HepG2 (cell line): ENCODE measurements around the gene BBOX1. TPM values are rescaled to one million over a fixed set of nuclear protein-coding genes. Genes with fewer than 3 reads are reported as not detected.

Experiments used
- ATAC-seq: fragments of 200-7000 bp; cut with Tn5 transposase; 3 replicates; pipeline ENCODE4 v1.9.1; 2020; ENCODE audit warnings: mild to moderate bottlenecking, moderate library complexity
- BruUV-seq: library from RNA; stranded (reverse); fragments of 400-500 nt; replicated peaks from 2 replicates; lab custom pipeline; 2021; lab: Mats Ljungman, UMichigan
- CTCF ChIA-PET: fragments of 300-600 bp; formaldehyde crosslinking; extraction: SDS; loops from one replicate; lab custom pipeline; 2021; ENCODE audit warnings: low total read pairs, inconsistent platforms, low intra/inter-chr PET ratio; lab: Yijun Ruan, JAX
- POLR2A ChIA-PET: fragments of 350-600 bp; sonication (Branson Sonifier 250); formaldehyde crosslinking; loops from one replicate; lab custom pipeline; 2020; ENCODE audit warnings: antibody characterized with exemption, inconsistent platforms; lab: Yijun Ruan, JAX
- DNase-seq: peaks from one replicate; pipeline ENCODE4 v3.0.0-alpha.2; 2015; ENCODE audit warnings: low spot score
- FAIRE-seq: peaks from 3 replicates; lab custom pipeline; 2011; peaks lifted over from hg19 to GRCh38; lab: Jason Lieb, UNC
- H2AFZ ChIP-seq: one replicate; pipeline ENCODE4 v1.6.1; 2011; ENCODE audit warnings: low read length, inconsistent platforms
- H3K27ac ChIP-seq: fragments of 300-600 bp; 3 replicates; pipeline ENCODE4 v1.8.0; 2011; ENCODE audit warnings: mixed run types, mild to moderate bottlenecking, mixed read lengths, low read length, inconsistent platforms; ENCODE audit not compliant: insufficient read depth; ENCODE audit errors: extremely low read length
- H3K27me3 ChIP-seq, 2 experiments: fragments of 200-600 bp in 1 of 2; 2 replicates in 1 of 2; 3 replicates in 1 of 2; pipeline versions ENCODE4 v1.6.0 to v1.8.0; 2011; ENCODE audit warnings: low read length in 2 of 2, mild to moderate bottlenecking in 2 of 2, moderate library complexity in 2 of 2, inconsistent platforms in 1 of 2; ENCODE audit not compliant: insufficient read depth in 2 of 2, control insufficient read depth in 1 of 2
- H3K36me3 ChIP-seq, 2 experiments: fragments of 200-600 bp in 1 of 2; replicated peaks in 1 of 2; 2 replicates in 1 of 2; 3 replicates in 1 of 2; pipeline versions ENCODE4 v1.5.1 to v1.8.0; 2011; ENCODE audit warnings: low read length in 2 of 2, inconsistent platforms in 1 of 2; ENCODE audit not compliant: insufficient read depth in 2 of 2, control insufficient read depth in 1 of 2
- H3K4me1 ChIP-seq: 2 replicates; pipeline ENCODE4 v1.5.1; 2012; ENCODE audit warnings: low read length, inconsistent platforms; ENCODE audit not compliant: insufficient read depth
- H3K4me2 ChIP-seq: 2 replicates; pipeline ENCODE4 v1.6.0; 2011; ENCODE audit warnings: low read depth, low read length, inconsistent platforms
- H3K4me3 ChIP-seq, 3 experiments: fragments of 200-600 bp in 1 of 3; sonication (generic), shearing (Covaris generic) in 1 of 3; replicated peaks in 1 of 3; 2 replicates each; pipeline ENCODE4 v1.5.1; 2011 to 2016; ENCODE audit warnings: low read length in 3 of 3, inconsistent platforms in 2 of 3, low read depth in 2 of 3, mild to moderate bottlenecking in 2 of 3, control low read depth in 1 of 3, mixed read lengths in 1 of 3; ENCODE audit not compliant: insufficient read depth in 1 of 3
- H3K79me2 ChIP-seq: one replicate; pipeline ENCODE4 v1.6.1; 2011; ENCODE audit warnings: low read length, inconsistent platforms; ENCODE audit not compliant: insufficient read depth
- H3K9ac ChIP-seq: 2 replicates; pipeline ENCODE4 v1.6.0; 2011; ENCODE audit warnings: mild to moderate bottlenecking, low read depth, low read length, inconsistent platforms; ENCODE audit not compliant: insufficient read depth
- H3K9me3 ChIP-seq: 2 replicates; pipeline ENCODE4 v1.5.1; 2012; ENCODE audit warnings: mild to moderate bottlenecking, low read length
- H4K20me1 ChIP-seq: 2 replicates; pipeline ENCODE4 v1.6.0; 2011; ENCODE audit warnings: inconsistent platforms, mild to moderate bottlenecking, low read length, moderate library complexity; ENCODE audit not compliant: insufficient read depth
- FOSL2 ChIP-seq: sonication (generic); formaldehyde crosslinking; IDR thresholded peaks from 2 replicates; pipeline ENCODE4 v1.4.0; 2020; ENCODE audit warnings: missing genetic modification reagents
- GFI1 ChIP-seq: sonication (generic); formaldehyde crosslinking; IDR thresholded peaks from 2 replicates; pipeline ENCODE4 v1.5.0; 2020; ENCODE audit warnings: missing genetic modification reagents, mild to moderate bottlenecking, borderline replicate concordance
- HMG20B ChIP-seq: conservative IDR thresholded peaks from 2 replicates; pipeline ENCODE4 v1.6.1; 2016; ENCODE audit warnings: missing genetic modification reagents, missing compliant biosample characterization
- IKZF1 ChIP-seq: fragments of 450-650 bp; IDR thresholded peaks from 2 replicates; pipeline ENCODE4 v1.7.1; 2016
- KDM5A ChIP-seq: fragments of 200-600 bp; sonication (generic); IDR thresholded peaks from 2 replicates; pipeline ENCODE4 v1.7.0; 2018; ENCODE audit warnings: antibody characterized with exemption, mild to moderate bottlenecking, low read length, borderline replicate concordance
- PATZ1 ChIP-seq: sonication (generic); formaldehyde crosslinking; IDR thresholded peaks from 2 replicates; pipeline ENCODE4 v1.4.0; 2020; ENCODE audit warnings: missing genetic modification reagents
- RFXAP ChIP-seq: sonication (generic); formaldehyde crosslinking; IDR thresholded peaks from 2 replicates; pipeline ENCODE4 v1.4.0; 2020; ENCODE audit warnings: missing genetic modification reagents, borderline replicate concordance
- TGIF2 ChIP-seq: IDR thresholded peaks from 2 replicates; pipeline ENCODE4 v1.6.1; 2016; ENCODE audit warnings: control low read depth, missing compliant biosample characterization
- UBTF ChIP-seq: sonication (generic); formaldehyde crosslinking; IDR thresholded peaks from 2 replicates; pipeline ENCODE4 v1.4.0; 2020; ENCODE audit warnings: mild to moderate bottlenecking, missing genetic modification reagents
- YEATS2 ChIP-seq: sonication (generic); formaldehyde crosslinking; IDR thresholded peaks from 2 replicates; pipeline ENCODE4 v1.4.0; 2020; ENCODE audit warnings: missing genetic modification reagents, borderline replicate concordance
- ZNF672 ChIP-seq: sonication (generic); formaldehyde crosslinking; IDR thresholded peaks from 2 replicates; pipeline ENCODE4 v1.8.1; 2022; ENCODE audit warnings: missing genetic modification reagents
- ZNF720 ChIP-seq: sonication (generic); formaldehyde crosslinking; IDR thresholded peaks from 2 replicates; pipeline ENCODE4 v1.4.0; 2020; ENCODE audit warnings: missing genetic modification reagents
- ZNF777 ChIP-seq: sonication (generic); formaldehyde crosslinking; IDR thresholded peaks from 2 replicates; pipeline ENCODE4 v1.4.0; 2020; ENCODE audit warnings: missing genetic modification reagents
- in situ Hi-C: cut with HindIII; loops from 2 replicates; pipeline ENCODE4 v1.10.0; 2017; ENCODE audit warnings: low pct_unique_long_range_greater_than_20kb; ENCODE audit not compliant: extremely low pct_ligation_motif_present
- intact Hi-C: fragments of 100-400 bp; cut with micrococcal nuclease; formaldehyde crosslinking; loops from one replicate; pipeline ENCODE4 v1.10.0; 2022; ENCODE audit not compliant: unreplicated experiment
- polyA plus RNA-seq, 8 experiments: library from polyadenylated mRNA; depleted of rRNA in 3 of 8; stranded (reverse) in 7 of 8; unstranded in 1 of 8; fragments of >200 nt; fragmentation: Illumina TruSeq in 4 of 8; extraction: Trizol in 4 of 8; gene quantifications; 2 replicates each; pipeline versions ENCODE4 v1.2.1 to v1.2.3, GENCODE V29; 2011 to 2016; ENCODE audit warnings: low read depth in 4 of 8, missing spikeins in 1 of 8, mixed read lengths in 1 of 8; ENCODE audit not compliant: insufficient read depth in 1 of 8
- total RNA-seq, 5 experiments: library from RNA; depleted of rRNA; stranded (reverse); fragments of >200 nt; fragmentation: Illumina TruSeq; extraction: Trizol; gene quantifications; 2 replicates each; pipeline ENCODE4 v1.2.3, GENCODE V29; 2016; ENCODE audit warnings: low read depth in 1 of 5

Gene BBOX1
- total and polyA plus RNA-seq, 2 of the 13 experiments (the other 11 are each of a cell fraction or from before 2014, with no cell fraction given), result not detected

- TF ChIP-seq UBTF, result no peak
- no peak for TF ChIP-seq ZNF672
- TF ChIP-seq TGIF2, result no peak
- no peak for TF ChIP-seq ZNF777 (CRISPR knock-in tag)
- no peak for TF ChIP-seq HMG20B
- no peak for TF ChIP-seq RFXAP (CRISPR knock-in tag)
- TF ChIP-seq FOSL2 (CRISPR knock-in tag), result no peak
- TF ChIP-seq PATZ1, result no peak
- no peak for TF ChIP-seq YEATS2 (CRISPR knock-in tag)
- no peak for TF ChIP-seq IKZF1
- TF ChIP-seq GFI1 (CRISPR knock-in tag), result no peak
- TF ChIP-seq ZNF720 (CRISPR knock-in tag), result no peak
- TF ChIP-seq KDM5A, result no peak
- TF ChIP-seq, all 625 proteins: peak for 0
- H3K4me3 ChIP-seq, result no peak overlapping the region
- no peaks in the 10 kb centered on the region for H3K36me3 ChIP-seq
- no peaks in the 10 kb centered on the region for H3K27me3 ChIP-seq
- no peaks in the 10 kb centered on the region for H3K4me1 ChIP-seq
- POLR2A ChIA-PET, result no interaction called here
- H3K9ac ChIP-seq, result no peak overlapping the region
- in situ Hi-C loops (no loop called here), intact Hi-C loops (no loop called here)
- no peak overlapping the region for H2AFZ ChIP-seq
- no peak overlapping the region for H3K27ac ChIP-seq
- no peaks in the 10 kb centered on the region for H3K79me2 ChIP-seq
- no TSS peak for BruUV-seq
- H3K9me3 ChIP-seq, result no peaks in the 10 kb centered on the region
- DNase-seq (no peak), FAIRE-seq (no peak), ATAC-seq (no peak)
- CTCF ChIA-PET, result no interaction called here
- no peak overlapping the region for H3K4me2 ChIP-seq
- H4K20me1 ChIP-seq, result no peaks in the 10 kb centered on the region
Observed at GRCh38 chr11:27100534-27100933, 59.9 kb downstream of the BBOX1 start.
